ENCODE results near the gene MAP3K20.

The MAP3K20 gene

GRCh38 chr2:173064151-173064805 is 11.4 kb upstream of the MAP3K20 start:
- H3K27ac ChIP-seq (ENCODE audit: insufficient read depth, low read length, poor library complexity, severe bottlenecking), result no peak overlapping the region
- no peaks in the 10 kb centered on the region for H3K27me3 ChIP-seq (replicated peaks; ENCODE audit: control insufficient read depth, insufficient read depth, low read length, poor library complexity, severe bottlenecking)
- no peak for DNase-seq
- no peak overlapping the region for H3K4me3 ChIP-seq (ENCODE audit: insufficient read depth, low read depth, low read length, poor library complexity, severe bottlenecking)
- no peaks in the 10 kb centered on the region for H3K36me3 ChIP-seq (ENCODE audit: control insufficient read depth, insufficient read depth, low read length)
- no peaks in the 10 kb centered on the region for H3K4me1 ChIP-seq (ENCODE audit: control insufficient read depth, insufficient read depth, low read length, poor library complexity, severe bottlenecking)
- no peaks in the 10 kb centered on the region for H3K9me3 ChIP-seq (ENCODE audit: control insufficient read depth, low read length)

- Histone ChIP-seq H3K4me1 (ENCODE audit: control insufficient read depth, insufficient read depth, low read length, poor library complexity, severe bottlenecking) (no peaks in the 10 kb centered on the region), H3K36me3 (ENCODE audit: control insufficient read depth, insufficient read depth, low read length) (no peaks in the 10 kb centered on the region), H3K4me3 (ENCODE audit: insufficient read depth, low read depth, low read length, poor library complexity, severe bottlenecking) (no peak overlapping the region), H3K9me3 (ENCODE audit: control insufficient read depth, low read length) (no peaks in the 10 kb centered on the region), H3K27me3 (replicated peaks; ENCODE audit: control insufficient read depth, insufficient read depth, low read length, poor library complexity, severe bottlenecking) (no peaks in the 10 kb centered on the region), H3K27ac (ENCODE audit: insufficient read depth, low read length, poor library complexity, severe bottlenecking) (no peak overlapping the region)
- DNase-seq, result no peak
These were observed 8.6 kb upstream of the MAP3K20 start for GRCh38 chr2:173066887-173067676.

GRCh38 chr2:173075056-173075780 is 428 bp upstream of the MAP3K20 start:
- no peaks in the 10 kb centered on the region for H3K36me3 ChIP-seq (ENCODE audit: control insufficient read depth, insufficient read depth, low read length)
- no peaks in the 10 kb centered on the region for H3K9me3 ChIP-seq (ENCODE audit: control insufficient read depth, low read length)
- H3K27ac ChIP-seq (ENCODE audit: insufficient read depth, low read length, poor library complexity, severe bottlenecking), result no peak overlapping the region
- H3K4me3 ChIP-seq (ENCODE audit: insufficient read depth, low read depth, low read length, poor library complexity, severe bottlenecking), result peak overlapping the region; percentile 13
- H3K4me1 ChIP-seq (ENCODE audit: control insufficient read depth, insufficient read depth, low read length, poor library complexity, severe bottlenecking), result peaks cover 5% of the 10 kb centered on the region
- no peaks in the 10 kb centered on the region for H3K27me3 ChIP-seq (replicated peaks; ENCODE audit: control insufficient read depth, insufficient read depth, low read length, poor library complexity, severe bottlenecking)
- DNase-seq, result no peak

GRCh38 chr2:173076581-173077345 is 1.1 kb downstream of the MAP3K20 start:
- no peaks in the 10 kb centered on the region for H3K9me3 ChIP-seq (ENCODE audit: control insufficient read depth, low read length)
- no peak for DNase-seq
- H3K4me1 ChIP-seq (ENCODE audit: control insufficient read depth, insufficient read depth, low read length, poor library complexity, severe bottlenecking), result peaks cover 5% of the 10 kb centered on the region
- H3K27me3 ChIP-seq (replicated peaks; ENCODE audit: control insufficient read depth, insufficient read depth, low read length, poor library complexity, severe bottlenecking), result no peaks in the 10 kb centered on the region
- no peak overlapping the region for H3K27ac ChIP-seq (ENCODE audit: insufficient read depth, low read length, poor library complexity, severe bottlenecking)
- H3K4me3 ChIP-seq (ENCODE audit: insufficient read depth, low read depth, low read length, poor library complexity, severe bottlenecking), result peak overlapping the region; percentile 71
- H3K36me3 ChIP-seq (ENCODE audit: control insufficient read depth, insufficient read depth, low read length), result no peaks in the 10 kb centered on the region

GRCh38 chr2:173077506-173078177 is 2.0 kb downstream of the MAP3K20 start:
- no peaks in the 10 kb centered on the region for H3K27me3 ChIP-seq (replicated peaks; ENCODE audit: control insufficient read depth, insufficient read depth, low read length, poor library complexity, severe bottlenecking)
- H3K36me3 ChIP-seq (ENCODE audit: control insufficient read depth, insufficient read depth, low read length), result no peaks in the 10 kb centered on the region
- no peak for DNase-seq
- H3K27ac ChIP-seq (ENCODE audit: insufficient read depth, low read length, poor library complexity, severe bottlenecking), result no peak overlapping the region
- peaks cover 5% of the 10 kb centered on the region for H3K4me1 ChIP-seq (ENCODE audit: control insufficient read depth, insufficient read depth, low read length, poor library complexity, severe bottlenecking)
- no peak overlapping the region for H3K4me3 ChIP-seq (ENCODE audit: insufficient read depth, low read depth, low read length, poor library complexity, severe bottlenecking)
- H3K9me3 ChIP-seq (ENCODE audit: control insufficient read depth, low read length), result no peaks in the 10 kb centered on the region

- H3K4me1 ChIP-seq (ENCODE audit: control insufficient read depth, insufficient read depth, low read length, poor library complexity, severe bottlenecking), result peaks cover 5% of the 10 kb centered on the region
- H3K9me3 ChIP-seq (ENCODE audit: control insufficient read depth, low read length), result no peaks in the 10 kb centered on the region
- no peak overlapping the region for H3K4me3 ChIP-seq (ENCODE audit: insufficient read depth, low read depth, low read length, poor library complexity, severe bottlenecking)
- H3K27me3 ChIP-seq (replicated peaks; ENCODE audit: control insufficient read depth, insufficient read depth, low read length, poor library complexity, severe bottlenecking), result no peaks in the 10 kb centered on the region
- H3K27ac ChIP-seq (ENCODE audit: insufficient read depth, low read length, poor library complexity, severe bottlenecking), result no peak overlapping the region
- no peak for DNase-seq
- H3K36me3 ChIP-seq (ENCODE audit: control insufficient read depth, insufficient read depth, low read length), result no peaks in the 10 kb centered on the region
These were observed 3.5 kb downstream of the MAP3K20 start for GRCh38 chr2:173079141-173079540.

GRCh38 chr2:173079973-173080860 is 4.6 kb downstream of the MAP3K20 start:
- Histone ChIP-seq H3K27ac (ENCODE audit: insufficient read depth, low read length, poor library complexity, severe bottlenecking) (no peak overlapping the region), H3K4me1 (ENCODE audit: control insufficient read depth, insufficient read depth, low read length, poor library complexity, severe bottlenecking) (peaks cover 5% of the 10 kb centered on the region), H3K9me3 (ENCODE audit: control insufficient read depth, low read length) (no peaks in the 10 kb centered on the region), H3K36me3 (ENCODE audit: control insufficient read depth, insufficient read depth, low read length) (no peaks in the 10 kb centered on the region), H3K27me3 (replicated peaks; ENCODE audit: control insufficient read depth, insufficient read depth, low read length, poor library complexity, severe bottlenecking) (no peaks in the 10 kb centered on the region), H3K4me3 (ENCODE audit: insufficient read depth, low read depth, low read length, poor library complexity, severe bottlenecking) (no peak overlapping the region)
- DNase-seq, result no peak

GRCh38 chr2:173086518-173087213 is 11.0 kb downstream of the MAP3K20 start:
- no peaks in the 10 kb centered on the region for H3K4me1 ChIP-seq (ENCODE audit: control insufficient read depth, insufficient read depth, low read length, poor library complexity, severe bottlenecking)
- no peaks in the 10 kb centered on the region for H3K36me3 ChIP-seq (ENCODE audit: control insufficient read depth, insufficient read depth, low read length)
- no peak for DNase-seq
- H3K27me3 ChIP-seq (replicated peaks; ENCODE audit: control insufficient read depth, insufficient read depth, low read length, poor library complexity, severe bottlenecking), result no peaks in the 10 kb centered on the region
- no peak overlapping the region for H3K27ac ChIP-seq (ENCODE audit: insufficient read depth, low read length, poor library complexity, severe bottlenecking)
- no peaks in the 10 kb centered on the region for H3K9me3 ChIP-seq (ENCODE audit: control insufficient read depth, low read length)
- H3K4me3 ChIP-seq (ENCODE audit: insufficient read depth, low read depth, low read length, poor library complexity, severe bottlenecking), result no peak overlapping the region

Data from effector memory CD4-positive, alpha-beta T cell (primary cell).